ENCODE measurements around the gene MYO5C.
A peak's percentile ranks its signal among the peaks of the same experiment; 100 is the strongest.

The MYO5C gene

DNA sequence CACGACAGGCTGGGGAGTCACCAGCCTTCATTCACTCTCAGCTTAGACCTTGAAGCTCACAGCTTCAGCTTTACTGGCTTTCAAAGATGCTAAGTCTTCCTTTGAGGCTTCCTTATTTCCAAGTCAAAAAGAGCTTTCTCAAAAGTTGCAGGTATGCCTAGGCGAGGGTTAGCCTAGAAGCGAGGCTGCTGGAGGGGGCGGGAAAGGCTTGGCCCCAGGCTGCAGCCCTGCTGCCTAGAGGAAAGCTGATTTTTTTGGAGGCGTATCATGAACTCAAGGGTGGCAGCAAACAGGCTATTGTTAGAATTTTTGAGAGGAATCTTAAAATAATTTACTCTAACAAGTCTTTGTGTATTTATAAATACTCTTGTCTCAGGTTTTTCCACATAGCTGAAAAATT, 37.1 kb downstream of the MYO5C start:
- TF ChIP-seq, protein P1, sequence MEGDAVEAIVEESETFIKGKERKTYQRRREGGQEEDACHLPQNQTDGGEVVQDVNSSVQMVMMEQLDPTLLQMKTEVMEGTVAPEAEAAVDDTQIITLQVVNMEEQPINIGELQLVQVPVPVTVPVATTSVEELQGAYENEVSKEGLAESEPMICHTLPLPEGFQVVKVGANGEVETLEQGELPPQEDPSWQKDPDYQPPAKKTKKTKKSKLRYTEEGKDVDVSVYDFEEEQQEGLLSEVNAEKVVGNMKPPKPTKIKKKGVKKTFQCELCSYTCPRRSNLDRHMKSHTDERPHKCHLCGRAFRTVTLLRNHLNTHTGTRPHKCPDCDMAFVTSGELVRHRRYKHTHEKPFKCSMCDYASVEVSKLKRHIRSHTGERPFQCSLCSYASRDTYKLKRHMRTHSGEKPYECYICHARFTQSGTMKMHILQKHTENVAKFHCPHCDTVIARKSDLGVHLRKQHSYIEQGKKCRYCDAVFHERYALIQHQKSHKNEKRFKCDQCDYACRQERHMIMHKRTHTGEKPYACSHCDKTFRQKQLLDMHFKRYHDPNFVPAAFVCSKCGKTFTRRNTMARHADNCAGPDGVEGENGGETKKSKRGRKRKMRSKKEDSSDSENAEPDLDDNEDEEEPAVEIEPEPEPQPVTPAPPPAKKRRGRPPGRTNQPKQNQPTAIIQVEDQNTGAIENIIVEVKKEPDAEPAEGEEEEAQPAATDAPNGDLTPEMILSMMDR (IDR thresholded peaks at IDR 0.05; ENCODE audit: low read depth, low read length): no peak
- no peak for DNase-seq (ENCODE audit: extremely low read depth, low read depth)

DNA sequence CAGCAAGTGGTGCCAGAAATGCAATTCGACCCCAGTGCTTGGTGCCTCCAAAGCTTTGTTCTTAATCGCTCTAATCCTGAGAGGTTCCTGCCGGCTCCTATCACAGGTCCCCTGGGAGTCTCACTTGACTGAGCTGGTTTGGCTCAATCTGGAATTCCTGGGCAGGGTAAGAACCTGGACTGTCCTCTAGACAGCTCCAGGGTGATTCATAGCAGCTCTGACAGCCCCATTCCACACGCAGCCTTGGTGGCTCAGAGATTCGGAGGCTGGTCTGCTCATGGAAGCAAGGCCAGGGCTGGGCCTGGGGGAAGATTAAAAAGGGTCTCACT, 37.9 kb downstream of the MYO5C start:
- DNase-seq (ENCODE audit: extremely low read depth, low read depth): no peak
- TF ChIP-seq, protein P1 (IDR thresholded peaks at IDR 0.05; ENCODE audit: low read depth, low read length): no peak

DNA sequence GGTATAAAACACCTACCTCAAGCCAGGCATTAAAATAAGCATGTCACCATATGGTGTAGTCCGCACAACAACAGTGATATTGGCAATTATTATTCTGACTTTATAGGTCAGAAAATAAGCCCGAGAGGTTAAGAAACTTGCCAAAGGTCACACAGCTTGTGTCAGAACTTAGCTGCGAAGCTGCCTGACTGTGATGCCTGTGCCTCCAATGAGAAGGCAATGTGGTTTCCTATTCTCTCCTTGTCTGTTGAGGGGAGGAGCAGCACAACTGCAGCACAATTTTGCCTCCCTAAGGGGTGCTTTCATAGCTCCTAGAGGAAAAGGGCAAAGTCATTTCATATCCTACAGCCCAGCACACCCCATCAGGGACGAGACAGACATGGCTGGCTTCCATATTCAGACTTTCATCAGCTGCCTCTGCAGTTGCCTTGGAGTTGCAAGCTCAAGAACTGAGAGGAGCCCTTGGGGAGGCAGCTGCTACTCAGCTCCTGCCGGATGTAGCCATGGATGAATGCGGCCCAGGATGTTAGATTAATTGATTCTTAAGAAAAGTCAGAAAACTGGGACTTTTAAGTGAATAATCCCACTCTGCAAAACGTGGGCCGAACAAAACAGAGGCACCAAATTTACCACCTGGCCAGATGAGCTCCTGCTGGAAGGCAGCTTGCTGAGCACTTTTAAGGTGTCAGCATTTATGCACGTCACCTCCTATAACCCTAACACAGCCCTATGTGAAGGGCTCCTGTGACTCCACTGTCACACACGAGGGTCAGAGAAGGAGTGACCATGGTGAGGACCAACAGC, 38.5 kb downstream of the MYO5C start:
- TF ChIP-seq, protein P1 (IDR thresholded peaks at IDR 0.05; ENCODE audit: low read depth, low read length): no peak
- DNase-seq (ENCODE audit: extremely low read depth, low read depth): no peak

DNA sequence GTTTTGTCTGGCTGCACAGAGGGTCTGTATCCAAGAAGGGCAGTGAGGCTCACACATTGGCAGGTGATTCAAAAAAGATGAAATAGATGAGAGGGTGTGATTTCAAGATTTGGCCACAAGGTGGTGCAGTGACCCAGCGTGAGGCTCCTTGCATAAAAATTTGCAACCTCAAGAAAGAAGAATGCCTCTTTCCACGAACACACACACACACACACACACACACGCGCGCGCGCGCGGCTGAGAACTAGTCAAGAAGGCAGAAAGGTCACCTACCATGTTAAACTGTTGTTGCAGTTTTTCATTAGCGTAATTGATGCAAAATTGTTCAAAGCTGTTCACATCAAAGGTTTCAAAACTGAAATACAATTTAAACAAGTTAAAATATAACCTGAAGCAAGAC, 39.2 kb downstream of the MYO5C start:
- DNase-seq (ENCODE audit: extremely low read depth, low read depth): peak; percentile 50

DNA sequence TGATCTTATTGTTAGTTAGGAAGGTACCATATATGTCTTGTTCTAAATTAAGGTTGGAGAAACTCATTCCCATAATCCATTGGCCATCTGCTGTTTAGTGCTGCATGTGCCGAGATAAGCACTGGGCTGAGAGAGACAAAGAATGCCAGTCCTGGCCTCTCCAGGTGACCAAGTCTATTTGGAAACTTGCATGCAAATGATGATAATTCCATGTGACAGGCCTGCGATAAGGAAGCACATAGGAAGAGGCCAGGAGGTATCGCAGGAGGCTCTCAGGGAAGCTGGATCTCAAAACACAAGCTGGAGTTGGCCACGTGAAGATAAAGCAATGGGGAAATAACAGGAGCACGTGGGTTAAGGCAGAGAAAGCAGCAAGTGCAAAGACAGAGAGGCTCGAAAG, 39.7 kb downstream of the MYO5C start:
- no peak for DNase-seq (ENCODE audit: extremely low read depth, low read depth)
- TF ChIP-seq, protein P1 (IDR thresholded peaks at IDR 0.05; ENCODE audit: low read depth, low read length): no peak

More for the DNA sequence above, 39.2 kb downstream of the MYO5C start:
- TF ChIP-seq, protein P1 (IDR thresholded peaks at IDR 0.05; ENCODE audit: low read depth, low read length): peak; percentile 64

DNA sequence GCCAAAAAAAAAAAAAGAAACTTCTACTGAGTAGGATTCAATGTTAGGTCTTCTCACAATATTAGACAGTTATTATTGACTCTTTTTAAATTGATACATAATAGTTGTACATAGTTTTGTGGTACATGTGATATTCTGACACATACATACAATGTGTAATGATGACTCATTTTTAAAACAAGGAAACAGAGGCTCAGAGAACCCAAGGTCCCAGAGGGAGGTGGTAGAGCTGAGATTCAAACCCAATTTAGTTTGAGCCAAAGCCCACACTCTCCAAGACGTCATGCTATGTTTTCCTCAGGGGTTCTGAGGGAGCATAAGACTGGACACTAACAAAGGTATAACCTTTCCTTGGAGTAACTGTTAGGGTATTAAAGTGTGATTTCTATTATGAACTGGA, 40.6 kb downstream of the MYO5C start:
- no peak for DNase-seq (ENCODE audit: extremely low read depth, low read depth)

DNA sequence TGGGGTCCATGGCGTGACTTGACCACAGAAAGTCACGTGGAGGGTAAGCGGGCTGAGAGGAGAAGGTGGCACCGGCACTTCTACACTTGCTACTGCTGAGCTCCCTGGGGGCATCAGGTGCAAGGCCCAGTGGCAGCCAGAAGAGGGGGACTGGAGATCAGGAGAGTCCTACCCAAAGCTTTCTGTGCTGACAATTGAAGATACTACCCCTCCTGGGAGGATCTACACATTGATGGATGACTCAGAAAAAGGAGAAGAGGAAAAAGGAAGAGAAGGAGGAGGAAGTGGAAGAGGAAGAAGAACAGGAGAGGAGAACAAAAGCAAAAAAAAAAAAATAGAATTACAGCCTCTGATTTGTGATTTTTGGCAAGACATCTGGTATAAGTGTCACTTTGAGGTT, 41.2 kb downstream of the MYO5C start:
- DNase-seq (ENCODE audit: extremely low read depth, low read depth): no peak
- TF ChIP-seq, protein P1 (IDR thresholded peaks at IDR 0.05; ENCODE audit: low read depth, low read length): no peak

More for the DNA sequence above, 40.6 kb downstream of the MYO5C start:
- TF ChIP-seq, protein P1 (IDR thresholded peaks at IDR 0.05; ENCODE audit: low read depth, low read length): no peak

All from AG09319 (cell line).